Kidney (tissue), 14 donors: ENCODE results near the gene NOD2. TPM values are rescaled to one million over a fixed set of nuclear protein-coding genes. Genes with fewer than 3 reads are reported as not detected.

ENCODE experiments used
- DNase-seq, 5 donors: peaks; one replicate each; pipeline ENCODE4 v3.0.0-alpha.2; 2013 to 2020
- FAIRE-seq: peaks from 2 replicates; lab custom pipeline; 2012; peaks lifted over from hg19 to GRCh38; lab: Jason Lieb, UNC
- H3K27ac ChIP-seq, 2 donors: one replicate each; pipeline ENCODE4 v1.7.0; 2013; ENCODE audit warnings: low read depth in 2 of 2, low read length in 2 of 2, inconsistent platforms in 1 of 2
- H3K27me3 ChIP-seq: one replicate; pipeline ENCODE4 v1.7.1; 2013; ENCODE audit warnings: low read length, inconsistent platforms; ENCODE audit not compliant: control insufficient read depth, insufficient read depth
- H3K36me3 ChIP-seq, 3 donors: one replicate each; pipeline versions ENCODE4 v1.7.0 to v1.7.1; 2013; ENCODE audit warnings: low read length in 3 of 3, control low read depth in 1 of 3, inconsistent platforms in 1 of 3; ENCODE audit not compliant: insufficient read depth in 3 of 3, control insufficient read depth in 2 of 3
- H3K4me1 ChIP-seq, 3 donors: one replicate each; pipeline versions ENCODE4 v1.7.0 to v1.7.1; 2013; ENCODE audit warnings: low read length in 3 of 3, inconsistent platforms in 1 of 3, low read depth in 1 of 3; ENCODE audit not compliant: control insufficient read depth in 2 of 3, insufficient read depth in 2 of 3
- H3K4me3 ChIP-seq, 3 donors: one replicate each; pipeline versions ENCODE4 v1.7.0 to v1.8.1; 2013; ENCODE audit warnings: low read length in 3 of 3, control low read depth in 1 of 3, inconsistent platforms in 1 of 3
- H3K9ac ChIP-seq, 3 donors: one replicate each; pipeline versions ENCODE4 v1.7.0 to v1.7.1; 2013; ENCODE audit warnings: low read length in 3 of 3, control low read depth in 1 of 3, inconsistent platforms in 1 of 3
- H3K9me3 ChIP-seq, 3 donors: one replicate each; pipeline versions ENCODE4 v1.7.0 to v1.7.1; 2013; ENCODE audit warnings: low read length in 3 of 3, control low read depth in 1 of 3, inconsistent platforms in 1 of 3; ENCODE audit not compliant: control insufficient read depth in 2 of 3, insufficient read depth in 1 of 3
- intact Hi-C: fragments of 100-400 bp; cut with DNase I; formaldehyde crosslinking; loops from one replicate; pipeline ENCODE4 v1.11.1; 2022
- polyA plus RNA-seq: library from polyadenylated mRNA; stranded (reverse); fragments of 350-450 nt; fragmentation: Illumina TruSeq; extraction: RNeasy Lipid Tissue Mini Kit (QIAGEN cat#74804); gene quantifications from one replicate; pipeline ENCODE4 v1.2.3, GENCODE V29; 2014; ENCODE audit warnings: low read depth, low replicate concordance; ENCODE audit not compliant: insufficient read depth
- total RNA-seq: library from RNA; stranded (reverse); fragmentation: NEBNext Ultra II Directional; extraction: Animal tissue kit (Norgen Biotek cat#: 25700); gene quantifications from one replicate; pipeline ENCODE4 v1.2.1, GENCODE V29; 2021
- TF ChIP-seq, protein P1 (sequence below): IDR thresholded peaks from 3 replicates; pipeline ENCODE4 v1.5.1; 2012; ENCODE audit warnings: mild to moderate bottlenecking, moderate library complexity, borderline replicate concordance; ENCODE audit not compliant: insufficient read depth; ENCODE audit errors: extremely low read depth
- donor health status: control.
- donor health status: control.
- donor health status: control.
- donor health status: control.
- donor health status: control.
- donor health status: DM: yes; HTN: yes; CAD: no.
- donor health status: Normal renal cell carcinoma (clear cell type).

The NOD2 gene
- total and polyA plus RNA-seq, 2 donors from 2014 or later = 0.22 to 3.6 TPM

DNA sequence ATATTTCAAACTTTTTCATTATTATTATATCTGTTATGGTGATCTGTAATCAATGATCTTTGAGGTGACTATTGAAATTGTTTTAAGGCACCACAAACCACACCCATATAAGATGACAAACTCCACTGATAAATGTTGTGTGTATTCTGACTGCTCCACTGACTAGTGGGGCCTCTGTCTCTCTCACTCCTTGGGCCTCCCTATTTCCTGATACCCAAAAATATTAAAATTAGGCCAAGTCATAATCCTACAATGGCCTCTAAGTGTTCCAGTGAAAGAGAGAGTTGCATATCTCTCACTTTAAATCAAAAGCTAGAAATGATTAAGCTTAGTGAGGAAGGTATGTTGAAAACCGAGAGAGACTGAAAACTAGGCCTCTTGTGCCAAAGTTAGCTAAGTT lies 71.9 kb downstream of the NOD2 start:
- H3K36me3 ChIP-seq = peaks cover 0 to 6% (median 2%) of the 10 kb centered on the region in 3 donors
- FAIRE-seq (no peak), DNase-seq (no peak)
- intact Hi-C loops = no loop called here
- no peaks in the 10 kb centered on the region for H3K4me1 ChIP-seq
- H3K9me3 ChIP-seq = peaks cover 0 to 11% (median 2%) of the 10 kb centered on the region in 3 donors
- no peak overlapping the region for H3K4me3 ChIP-seq
- no peak overlapping the region for H3K9ac ChIP-seq
- TF ChIP-seq, protein P1, sequence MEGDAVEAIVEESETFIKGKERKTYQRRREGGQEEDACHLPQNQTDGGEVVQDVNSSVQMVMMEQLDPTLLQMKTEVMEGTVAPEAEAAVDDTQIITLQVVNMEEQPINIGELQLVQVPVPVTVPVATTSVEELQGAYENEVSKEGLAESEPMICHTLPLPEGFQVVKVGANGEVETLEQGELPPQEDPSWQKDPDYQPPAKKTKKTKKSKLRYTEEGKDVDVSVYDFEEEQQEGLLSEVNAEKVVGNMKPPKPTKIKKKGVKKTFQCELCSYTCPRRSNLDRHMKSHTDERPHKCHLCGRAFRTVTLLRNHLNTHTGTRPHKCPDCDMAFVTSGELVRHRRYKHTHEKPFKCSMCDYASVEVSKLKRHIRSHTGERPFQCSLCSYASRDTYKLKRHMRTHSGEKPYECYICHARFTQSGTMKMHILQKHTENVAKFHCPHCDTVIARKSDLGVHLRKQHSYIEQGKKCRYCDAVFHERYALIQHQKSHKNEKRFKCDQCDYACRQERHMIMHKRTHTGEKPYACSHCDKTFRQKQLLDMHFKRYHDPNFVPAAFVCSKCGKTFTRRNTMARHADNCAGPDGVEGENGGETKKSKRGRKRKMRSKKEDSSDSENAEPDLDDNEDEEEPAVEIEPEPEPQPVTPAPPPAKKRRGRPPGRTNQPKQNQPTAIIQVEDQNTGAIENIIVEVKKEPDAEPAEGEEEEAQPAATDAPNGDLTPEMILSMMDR = no peak
- no peaks in the 10 kb centered on the region for H3K27me3 ChIP-seq
- no peak overlapping the region for H3K27ac ChIP-seq

DNA sequence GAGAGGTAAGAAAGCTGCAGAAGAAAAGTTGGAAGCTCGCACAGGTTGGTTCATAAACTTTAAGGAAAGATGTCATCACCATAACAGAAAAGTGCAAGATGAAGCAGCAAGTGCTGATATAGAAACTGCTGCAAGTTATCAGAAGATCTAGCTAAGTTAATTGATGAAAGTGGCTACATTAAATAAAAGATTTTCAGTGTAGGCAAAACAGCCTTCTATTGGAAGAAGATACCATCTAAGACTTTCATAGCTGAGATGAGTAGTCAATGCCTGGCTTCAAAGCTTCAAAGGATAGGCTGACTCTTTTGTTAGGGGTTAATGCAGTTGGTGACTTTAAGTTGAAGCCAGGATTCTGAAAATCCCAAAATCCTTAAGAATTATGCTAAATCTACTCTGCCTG lies 72.5 kb downstream of the NOD2 start:
- H3K4me3 ChIP-seq = no peak overlapping the region
- H3K36me3 ChIP-seq = peaks cover 0 to 6% (median 2%) of the 10 kb centered on the region in 3 donors
- H3K4me1 ChIP-seq = no peaks in the 10 kb centered on the region
- DNase-seq = no peak
- no peak overlapping the region for H3K9ac ChIP-seq
- H3K27me3 ChIP-seq = no peaks in the 10 kb centered on the region
- TF ChIP-seq, protein P1 = no peak
- no peak for FAIRE-seq
- peaks cover 0 to 11% (median 2%) of the 10 kb centered on the region in 3 donors for H3K9me3 ChIP-seq
- intact Hi-C loops = no loop called here
- no peak overlapping the region for H3K27ac ChIP-seq

DNA sequence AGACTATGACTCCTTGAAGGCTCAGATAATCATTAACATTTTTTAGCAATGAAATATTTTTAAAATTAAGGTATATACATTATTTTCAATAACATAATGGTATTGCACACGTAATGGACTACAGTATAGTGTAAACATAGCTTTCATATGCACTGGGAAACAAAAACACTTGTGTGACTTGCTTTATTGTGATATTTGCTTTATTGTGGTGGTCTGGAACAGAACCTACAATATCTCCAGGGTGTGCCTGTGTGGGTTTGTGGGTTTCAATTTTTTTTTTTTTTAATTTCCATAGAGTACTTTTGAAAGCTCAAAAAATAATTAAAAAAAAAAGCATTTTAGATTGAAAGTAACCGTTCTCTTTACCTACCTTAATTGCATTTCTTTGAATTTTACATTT lies 73.8 kb downstream of the NOD2 start:
- FAIRE-seq (no peak), DNase-seq (no peak)
- H3K9me3 ChIP-seq = peaks cover 0 to 11% (median 2%) of the 10 kb centered on the region in 3 donors
- H3K27ac ChIP-seq = no peak overlapping the region
- no peak overlapping the region for H3K4me3 ChIP-seq
- H3K27me3 ChIP-seq = no peaks in the 10 kb centered on the region
- intact Hi-C loops = no loop called here
- H3K4me1 ChIP-seq = no peaks in the 10 kb centered on the region
- peaks cover 0 to 6% (median 2%) of the 10 kb centered on the region in 3 donors for H3K36me3 ChIP-seq
- TF ChIP-seq, protein P1 = no peak
- H3K9ac ChIP-seq = no peak overlapping the region

DNA sequence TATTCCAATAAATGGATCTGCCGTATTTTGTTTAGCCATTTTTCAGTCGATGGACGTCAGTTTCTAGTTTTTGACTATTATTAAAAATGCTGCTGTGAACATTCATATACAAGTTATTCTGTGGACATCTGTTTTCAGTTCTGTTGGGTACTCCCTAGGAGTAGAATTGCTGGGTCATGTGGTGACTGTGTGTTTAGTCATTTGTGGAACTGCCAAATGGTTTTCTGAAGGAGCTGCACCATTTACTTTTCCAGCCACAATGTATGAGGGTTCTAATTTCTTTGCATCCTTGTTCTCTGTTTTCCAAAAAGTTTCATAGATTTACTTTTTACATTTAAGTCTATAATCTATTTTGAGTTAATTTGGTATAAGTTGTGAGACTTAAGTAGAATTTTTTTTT lies 78.0 kb downstream of the NOD2 start:
- Histone ChIP-seq H3K27ac (no peak overlapping the region), H3K4me3 (no peak overlapping the region), H3K4me1 (no peaks in the 10 kb centered on the region), H3K9ac (no peak overlapping the region), H3K36me3 (peaks cover 0 to 6% (median 0%) of the 10 kb centered on the region in 3 donors), H3K9me3 (peaks cover 0 to 3% (median 0%) of the 10 kb centered on the region in 3 donors), H3K27me3 (no peaks in the 10 kb centered on the region)
- FAIRE-seq (no peak), DNase-seq (no peak)
- TF ChIP-seq, protein P1 = no peak
- intact Hi-C loops = no loop called here
